Right lobe of liver (tissue), 4 donors: ENCODE measurements around the gene SMIM17.

ENCODE experiments used
- CTCF ChIP-seq, 4 donors: fragments of 200-600 bp in 3 of 4; fragments of 450-650 bp in 1 of 4; IDR thresholded peaks; one replicate each; pipeline versions ENCODE4 v1.5.1 to v1.8.0; 2016 to 2022; ENCODE audit warnings: antibody characterized with exemption in 4 of 4, mild to moderate bottlenecking in 2 of 4
- POLR2A ChIP-seq: fragments of 450-650 bp; IDR thresholded peaks from one replicate; pipeline ENCODE4 v1.6.1; 2017; ENCODE audit warnings: antibody characterized with exemption, mild to moderate bottlenecking
- donor health status: DM: no; HTN: no; CAD: no.
- donor health status: DM: no; HTN: no; CAD: no.
- donor health status: DM: no; HTN: yes; CAD: no.

GRCh38 chr19:56617531-56617930 lies 25.4 kb upstream of the SMIM17 start:
- TF ChIP-seq CTCF (IDR thresholded peaks at IDR 0.05) (no peak), POLR2A (no peak)
